SHP77 (cell line): ENCODE results near the gene GDA.
A peak's percentile ranks its signal among the peaks of the same experiment; 100 is the strongest.
"Not testable (repeated sequence)": the region's sequence is repeated elsewhere in the genome, so short reads cannot be mapped to it uniquely, and the experiment has no call there.

Experiments used
- DNase-seq, 2 experiments: peaks; one replicate each; lab custom pipeline; 2025; lab: John Stamatoyannopoulos, UW

The GDA gene

DNA sequence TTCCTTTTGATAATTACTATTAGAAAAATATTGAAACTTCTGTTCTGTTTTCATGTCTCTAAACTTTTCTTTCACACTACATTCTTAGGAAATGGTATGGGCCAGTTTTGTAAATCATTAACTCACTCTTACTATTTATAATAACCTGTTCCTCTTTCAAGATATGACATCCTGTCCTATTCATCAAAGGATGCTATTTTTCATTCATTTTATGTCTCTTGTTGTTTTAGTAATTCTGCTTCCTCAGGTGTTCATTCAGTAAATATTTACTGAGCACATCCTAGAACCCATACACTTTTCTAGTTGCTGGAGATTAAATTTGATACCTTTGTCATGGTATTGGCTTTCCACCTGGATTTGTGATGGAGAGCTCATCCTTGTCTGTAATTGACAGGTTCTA is 58.0 kb downstream of the GDA start:
- no peak for DNase-seq

DNA sequence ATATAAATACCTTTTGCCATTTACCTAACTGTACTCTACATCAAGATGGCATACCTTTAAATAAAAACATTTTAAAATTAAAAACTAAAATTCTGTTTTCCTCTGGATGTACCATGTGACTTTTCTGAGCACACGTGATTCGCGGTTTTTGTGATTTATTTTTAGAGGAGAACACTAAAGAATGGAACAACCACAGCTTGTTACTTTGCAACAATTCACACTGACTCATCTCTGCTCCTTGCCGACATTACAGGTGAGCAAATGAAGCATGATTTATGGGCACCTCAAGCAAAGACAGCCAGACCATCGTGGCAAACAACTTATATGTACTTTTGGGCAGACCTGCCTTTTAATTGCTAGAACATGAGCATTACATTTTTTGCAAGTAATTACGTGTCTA is 61.3 kb downstream of the GDA start:
- DNase-seq: peak; percentile 7 to 19

DNA sequence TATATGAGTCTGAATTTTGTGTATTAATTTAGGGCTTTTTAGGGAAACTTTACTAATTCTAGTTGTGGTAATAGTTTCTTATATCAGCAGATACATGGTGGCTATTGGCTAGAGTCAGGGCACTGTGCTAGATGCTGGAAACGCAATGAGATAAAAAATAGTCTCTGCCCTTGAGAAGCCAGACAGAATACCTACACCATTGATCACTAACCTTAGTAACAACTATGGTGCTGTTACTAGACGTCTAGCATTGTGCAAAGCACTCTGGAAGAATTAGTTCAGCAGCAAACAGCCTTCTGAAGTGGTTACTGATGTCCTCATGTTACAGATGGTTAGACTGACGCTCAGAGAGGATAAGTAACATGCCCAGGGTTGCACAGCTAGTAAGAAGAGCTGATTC is 61.8 kb downstream of the GDA start:
- DNase-seq: no peak

DNA sequence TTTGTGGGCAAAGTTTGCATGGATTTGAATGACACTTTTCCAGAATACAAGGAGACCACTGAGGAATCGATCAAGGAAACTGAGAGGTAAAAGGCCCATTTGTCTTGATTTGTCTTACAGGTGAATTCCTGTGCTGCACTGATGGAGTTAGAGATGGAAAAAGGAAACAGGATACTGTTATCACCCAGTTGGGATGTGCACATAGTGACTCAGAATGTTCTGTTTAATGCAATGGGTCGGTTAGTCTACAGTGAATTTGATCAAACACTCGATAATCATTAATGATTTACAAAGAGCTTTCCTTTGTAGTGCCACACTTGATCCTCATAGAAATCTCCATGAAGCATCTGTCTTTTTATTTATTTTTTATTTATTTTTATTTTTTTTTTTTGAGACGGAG is 64.7 kb downstream of the GDA start:
- DNase-seq: no peak

DNA sequence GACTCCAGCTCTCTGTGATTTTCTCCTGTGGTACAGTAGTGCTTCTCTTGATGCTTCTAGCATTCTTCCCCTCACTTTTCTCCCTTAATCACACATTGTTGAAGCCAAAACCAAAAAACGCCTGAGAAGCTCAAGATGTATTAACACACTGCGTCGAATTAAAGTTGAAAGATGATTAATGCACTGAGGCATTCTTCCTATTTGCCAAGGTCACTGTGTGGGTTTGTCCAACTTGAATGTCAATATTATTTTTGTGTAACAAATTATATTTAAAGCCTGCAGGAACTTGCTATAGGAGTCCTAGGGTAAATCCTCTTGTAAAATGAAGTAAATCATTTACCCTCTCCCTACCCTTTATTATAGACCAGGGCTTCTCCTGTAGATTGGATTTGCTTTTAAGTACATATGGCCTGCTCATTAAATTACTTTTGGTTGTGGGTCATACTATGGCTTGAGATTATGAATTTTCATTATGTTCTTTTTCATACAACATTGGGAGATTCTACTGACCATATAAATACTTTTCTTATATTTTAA is 68.1 kb downstream of the GDA start:
- DNase-seq: no peak

DNA sequence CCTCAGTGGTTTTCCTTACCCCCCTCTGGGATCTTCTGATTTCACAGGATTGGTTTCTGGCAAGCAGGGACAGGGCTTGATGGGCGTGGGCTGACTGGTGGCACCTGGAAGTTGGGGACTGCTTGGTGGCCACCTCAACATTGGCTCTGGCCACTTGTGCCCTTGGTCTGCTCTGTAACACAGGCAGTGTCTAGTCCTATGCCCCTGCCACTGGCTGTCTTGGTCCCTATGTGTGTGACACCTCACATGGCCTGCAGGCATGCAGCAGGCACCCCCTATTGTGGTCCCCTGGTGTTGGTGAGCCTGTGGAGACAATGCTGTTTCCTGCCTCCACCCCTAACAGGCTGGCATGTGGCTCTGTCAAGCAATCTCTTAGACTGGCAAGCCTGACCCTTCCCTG is 71.3 kb downstream of the GDA start:
- no peak for DNase-seq

DNA sequence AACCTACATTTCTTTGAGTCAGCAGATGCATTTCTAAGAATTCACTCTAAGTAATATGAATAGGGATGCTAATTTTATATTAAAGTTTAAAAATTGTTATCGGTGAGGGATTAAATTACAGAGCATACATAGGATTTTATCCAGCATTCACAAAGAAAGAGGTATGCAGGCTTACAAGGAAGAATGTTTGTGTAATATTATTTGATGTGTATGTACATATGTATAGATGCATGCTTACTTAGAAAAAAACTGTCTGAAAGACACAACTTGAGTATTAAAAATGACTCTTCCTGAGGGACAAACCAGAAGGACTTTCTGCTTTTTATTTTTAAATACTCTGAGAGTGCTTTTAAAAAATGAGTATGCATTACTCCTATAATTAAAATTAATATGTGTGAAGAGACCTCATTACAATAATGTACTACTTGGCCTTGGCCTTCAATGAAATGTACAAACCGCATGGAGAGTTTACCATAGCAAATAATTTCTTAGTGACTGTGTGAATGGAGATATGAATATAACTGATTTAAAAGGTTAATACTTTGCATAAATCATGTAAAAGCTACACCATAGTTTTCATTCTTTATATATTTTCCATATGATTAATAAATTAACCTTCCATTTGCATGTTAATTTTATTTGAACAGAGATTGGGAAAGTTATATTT is 77.0 kb downstream of the GDA start:
- DNase-seq: no peak

DNA sequence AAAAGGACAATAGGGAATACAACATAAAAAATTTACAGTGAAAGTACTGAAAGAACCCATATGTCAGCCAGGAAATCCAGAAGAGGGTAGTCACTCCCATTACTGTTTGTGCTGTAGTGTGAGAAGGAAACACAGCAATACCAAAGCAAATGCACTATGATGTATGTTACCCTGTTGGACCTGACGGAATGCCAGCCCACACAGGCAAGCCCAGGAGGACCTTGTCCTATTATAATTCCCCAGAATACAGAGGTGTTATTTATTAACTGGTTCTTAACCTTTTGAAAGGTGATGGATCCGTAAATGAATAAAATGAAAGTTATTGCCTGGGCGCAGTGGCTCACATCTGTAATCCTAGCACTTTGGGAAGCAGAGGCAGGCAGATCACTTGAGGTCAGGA is 79.0 kb downstream of the GDA start:
- DNase-seq: no peak

DNA sequence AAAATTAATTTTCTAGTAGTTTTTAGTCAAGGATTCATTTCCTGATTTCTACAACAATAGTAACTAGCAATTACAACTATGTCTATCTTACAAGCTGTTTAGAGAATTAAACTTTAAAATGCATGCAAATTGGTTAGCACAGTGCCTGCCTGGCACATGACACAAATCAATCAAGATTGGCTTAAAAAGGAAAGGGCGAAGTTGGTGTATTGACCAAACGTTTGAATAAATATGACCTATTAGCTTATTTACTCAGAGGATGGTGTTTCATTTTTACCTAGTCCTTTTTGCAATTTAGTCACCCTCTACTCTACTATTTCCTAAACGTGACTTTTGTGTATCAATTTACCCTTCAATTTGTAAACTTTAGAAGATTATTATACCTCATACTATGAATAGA is 83.5 kb downstream of the GDA start:
- no peak for DNase-seq

DNA sequence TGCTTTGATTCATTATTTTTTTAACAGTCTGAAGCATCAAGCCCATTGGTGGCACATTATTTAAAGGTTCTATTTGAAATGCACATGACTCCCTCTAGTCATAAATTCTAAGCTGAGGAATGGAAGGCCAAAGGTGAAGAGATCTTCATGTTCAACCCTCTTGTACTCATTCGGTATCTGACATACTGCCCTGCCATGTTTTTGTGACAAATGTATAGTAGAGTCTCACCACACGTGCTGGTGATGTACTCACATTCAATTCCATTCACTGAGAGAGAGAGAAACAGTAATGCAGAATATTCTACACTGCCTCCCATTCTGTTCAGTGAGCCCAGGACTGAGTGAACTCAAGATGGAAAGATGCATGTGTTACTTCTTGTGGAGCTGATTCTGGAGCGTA is 98.3 kb downstream of the GDA start:
- no peak for DNase-seq

DNA sequence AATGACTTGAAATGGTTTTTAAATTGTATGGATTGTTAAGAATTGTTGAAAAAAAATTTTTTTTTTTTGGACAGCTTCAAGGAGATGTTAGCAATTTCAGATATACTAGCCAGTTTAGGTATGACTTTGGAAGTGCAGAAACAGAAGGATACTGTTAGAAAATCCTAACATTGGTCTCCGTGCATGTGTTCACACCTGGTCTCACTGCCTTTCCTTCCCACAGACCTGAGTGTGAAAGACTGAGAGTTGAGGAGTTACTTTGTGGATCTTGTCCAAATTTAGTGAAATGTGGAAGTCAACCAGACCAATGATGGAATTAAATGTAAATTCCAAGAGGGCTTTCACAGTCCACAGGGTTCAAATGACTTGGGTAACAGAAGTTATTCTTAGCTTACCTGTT is 102.3 kb downstream of the GDA start:
- DNase-seq: no peak

DNA sequence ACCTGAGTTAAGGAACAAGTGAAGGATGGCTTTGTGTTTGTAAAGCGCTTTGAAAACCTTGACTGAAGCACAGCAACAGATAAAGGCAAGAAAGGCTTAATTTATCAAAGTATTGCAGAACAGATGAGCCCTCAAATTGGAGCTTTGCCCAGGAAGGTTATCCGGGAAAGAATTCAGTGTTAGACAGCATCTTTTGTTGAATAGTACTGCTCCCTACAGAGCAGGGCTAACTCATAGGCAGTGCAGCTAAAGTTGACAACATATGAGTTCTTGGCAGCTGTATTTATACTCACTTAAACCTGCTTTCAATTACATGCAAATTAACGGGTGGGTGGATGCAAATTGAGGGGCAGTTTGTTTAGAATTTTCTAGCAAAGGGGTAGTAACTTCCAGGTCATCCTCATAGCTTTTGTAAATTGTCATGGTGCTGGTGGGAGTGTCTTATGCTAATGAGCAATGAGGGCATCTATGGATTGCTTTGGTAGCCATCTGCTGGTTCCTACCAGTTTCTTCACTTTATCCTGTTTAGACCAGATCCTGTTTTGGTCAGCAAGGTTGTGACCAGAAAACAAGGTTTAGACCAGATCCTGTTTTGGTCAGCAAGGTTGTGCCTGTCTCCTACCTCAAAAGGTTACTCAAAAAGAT is 105.8 kb downstream of the GDA start:
- no peak for DNase-seq

DNA sequence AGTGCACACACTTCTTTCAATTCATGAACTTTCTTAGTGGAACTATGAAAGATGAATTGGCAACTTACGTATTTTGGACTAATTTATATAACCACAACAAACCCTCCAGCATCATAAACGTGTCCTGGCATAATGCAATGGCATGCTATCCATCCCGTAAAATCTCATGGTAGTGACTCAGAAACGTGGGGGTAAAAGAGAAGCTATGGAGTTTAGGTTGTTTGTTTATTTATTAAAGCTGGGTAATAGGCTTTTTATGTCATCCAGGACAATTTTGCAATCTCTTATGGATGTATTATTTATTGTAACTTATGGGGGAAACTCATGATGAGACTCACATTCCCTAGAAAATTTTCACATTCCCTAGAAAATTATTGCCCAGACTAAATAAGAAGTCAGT is 106.3 kb downstream of the GDA start:
- no peak for DNase-seq

DNA sequence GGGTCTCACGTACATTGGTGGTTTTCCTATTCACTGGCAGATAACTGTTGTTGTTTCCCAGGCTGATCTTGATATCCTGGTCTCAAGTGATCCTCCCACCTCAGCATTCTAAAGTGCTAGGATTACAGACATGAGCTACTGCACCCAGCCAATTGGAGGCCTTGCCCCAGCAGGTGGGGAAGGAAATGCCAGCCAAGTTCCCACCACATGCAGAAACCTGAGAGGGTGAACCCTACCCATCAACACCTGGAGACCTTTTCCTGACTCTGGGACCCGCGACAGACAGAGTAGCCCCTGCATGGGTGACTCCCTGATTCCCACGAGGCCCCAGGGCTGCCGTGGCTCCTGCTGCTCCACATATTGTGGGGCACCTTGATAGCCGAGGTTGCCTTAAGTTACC is 107.7 kb downstream of the GDA start:
- no peak for DNase-seq

DNA sequence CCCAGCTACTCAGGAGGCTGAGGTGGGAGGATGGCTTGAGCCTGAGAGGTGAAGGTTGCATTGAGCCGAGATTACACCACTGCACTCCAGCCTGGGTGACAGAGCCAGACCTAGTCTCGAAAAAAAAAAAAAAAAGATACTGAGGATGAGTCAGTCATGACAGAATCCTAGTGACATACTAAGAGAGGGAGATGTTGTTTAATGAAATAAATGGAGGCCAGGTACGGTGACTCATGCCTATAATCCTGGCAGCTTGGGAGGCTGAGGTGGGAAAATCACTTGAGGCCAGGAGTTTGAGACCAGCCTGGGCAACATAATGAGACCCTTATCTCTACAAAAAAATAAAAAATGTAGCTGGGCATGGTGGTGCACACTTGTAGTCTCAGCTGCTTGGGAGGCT is 108.6 kb downstream of the GDA start:
- DNase-seq: no peak

DNA sequence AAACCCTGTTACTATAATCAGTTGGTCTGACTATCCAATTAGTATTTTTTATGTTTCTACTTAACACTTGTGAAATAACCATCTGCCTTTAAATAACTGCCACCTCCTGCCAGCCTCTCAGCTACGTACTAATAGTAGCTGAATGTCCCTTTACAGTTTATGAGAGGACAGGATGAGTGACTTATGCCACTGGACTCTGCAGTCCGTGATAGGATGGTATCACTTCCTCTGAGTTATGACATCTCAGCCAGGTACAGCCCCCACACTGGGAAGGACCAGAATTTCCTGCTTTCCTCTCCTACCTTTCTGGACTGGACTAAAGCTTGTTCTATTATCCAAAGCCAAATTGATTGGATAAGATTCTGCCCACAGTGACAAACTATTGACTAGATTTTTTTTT is 112.8 kb downstream of the GDA start:
- no peak for DNase-seq

DNA sequence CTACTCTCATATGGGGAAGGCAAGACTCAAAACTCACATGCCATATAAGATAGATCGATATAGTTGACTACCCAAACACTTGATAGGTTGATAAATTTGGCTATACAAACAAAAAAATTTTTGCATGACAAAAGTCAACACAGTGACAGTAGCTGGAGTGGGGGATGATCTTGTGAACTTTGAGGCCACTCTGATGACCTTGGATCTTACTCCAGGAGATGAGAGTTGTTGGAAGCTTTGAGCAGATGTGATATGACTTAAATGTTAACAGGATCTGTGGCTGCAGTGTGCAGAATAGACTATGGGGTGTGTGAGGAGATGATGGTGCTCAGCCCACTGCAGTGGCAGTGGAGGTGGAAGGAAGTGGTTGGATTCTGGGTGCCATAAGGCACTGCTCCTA is 114.3 kb downstream of the GDA start:
- DNase-seq: no peak

DNA sequence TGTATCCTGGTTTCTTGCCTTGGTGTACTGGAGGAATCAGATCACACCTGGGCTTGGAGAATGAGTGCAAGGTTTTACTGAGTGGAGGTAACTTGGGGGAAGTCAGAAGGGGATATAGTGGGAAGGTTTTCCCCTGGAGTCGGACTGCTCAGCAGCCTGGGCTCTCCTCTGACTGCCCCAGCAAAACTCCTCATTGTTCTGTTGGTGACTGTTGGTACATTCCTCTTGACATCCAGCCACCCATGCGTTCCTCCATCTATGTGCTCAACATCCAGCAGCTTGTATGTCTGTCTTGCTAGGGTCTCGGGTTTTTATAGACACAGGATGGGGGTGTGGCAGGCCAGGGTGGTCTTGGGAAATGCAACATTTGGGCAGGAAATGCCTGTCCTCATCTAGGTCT is 119.7 kb downstream of the GDA start:
- no peak for DNase-seq

DNA sequence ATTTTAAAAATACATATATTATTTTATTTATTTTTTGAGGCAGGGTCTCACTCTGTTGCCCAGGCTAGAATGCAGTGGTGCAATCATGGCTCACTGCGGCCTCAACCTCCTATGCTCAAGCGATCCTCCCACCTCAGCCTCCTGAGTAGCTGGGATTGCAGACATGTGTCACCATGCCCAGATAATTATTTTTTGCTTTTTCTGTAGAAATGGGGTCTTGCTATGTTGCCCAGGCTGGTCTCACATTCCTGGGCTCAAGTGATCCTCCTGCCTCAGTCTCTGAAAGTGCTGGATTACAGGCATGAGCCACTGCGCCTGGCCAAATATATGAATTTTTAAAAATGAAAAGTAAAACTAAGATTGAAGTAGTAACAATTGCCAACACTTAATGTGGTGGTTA is 121.1 kb downstream of the GDA start:
- not testable (repeated sequence) for DNase-seq

DNA sequence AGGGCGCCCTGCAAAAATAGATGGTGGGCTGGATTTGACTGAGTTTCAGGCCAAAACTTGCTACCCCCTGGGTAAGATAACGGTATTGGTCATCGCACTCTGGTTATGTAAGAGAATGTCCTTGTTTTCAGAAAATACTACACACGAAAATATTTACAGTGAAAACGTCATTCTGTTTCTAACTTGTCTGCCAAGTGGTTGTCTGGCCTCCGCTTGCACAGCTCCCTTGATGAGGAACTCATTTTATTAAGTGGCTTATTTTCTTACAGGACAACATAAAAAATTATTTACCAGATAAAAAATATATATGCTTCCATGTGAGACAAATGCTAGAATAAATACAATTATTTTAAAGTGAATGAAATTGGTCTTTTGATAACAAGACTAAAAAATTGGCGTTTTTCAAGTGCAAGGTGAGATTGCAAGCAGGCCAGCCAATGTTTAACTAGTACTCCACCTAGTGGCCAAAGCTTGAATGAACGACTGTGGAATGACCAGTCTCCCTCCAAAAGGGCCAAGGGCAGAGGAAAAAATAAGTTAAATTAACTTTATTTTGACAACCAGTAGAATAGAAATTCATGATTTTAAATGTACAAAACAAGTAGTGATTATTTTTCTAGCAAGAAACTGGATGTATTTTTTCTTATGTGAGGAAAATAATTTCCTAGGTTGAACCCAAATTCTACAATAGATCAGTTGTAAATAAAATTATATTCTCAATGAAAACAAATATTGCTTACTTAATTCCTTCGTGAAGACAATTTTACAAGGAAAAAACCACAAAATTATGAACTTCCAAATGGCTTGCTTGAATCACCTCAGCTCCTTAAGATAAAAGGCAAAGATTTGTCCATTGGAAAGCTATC is 122.6 kb downstream of the GDA start:
- DNase-seq: peak; percentile 7 to 33

DNA sequence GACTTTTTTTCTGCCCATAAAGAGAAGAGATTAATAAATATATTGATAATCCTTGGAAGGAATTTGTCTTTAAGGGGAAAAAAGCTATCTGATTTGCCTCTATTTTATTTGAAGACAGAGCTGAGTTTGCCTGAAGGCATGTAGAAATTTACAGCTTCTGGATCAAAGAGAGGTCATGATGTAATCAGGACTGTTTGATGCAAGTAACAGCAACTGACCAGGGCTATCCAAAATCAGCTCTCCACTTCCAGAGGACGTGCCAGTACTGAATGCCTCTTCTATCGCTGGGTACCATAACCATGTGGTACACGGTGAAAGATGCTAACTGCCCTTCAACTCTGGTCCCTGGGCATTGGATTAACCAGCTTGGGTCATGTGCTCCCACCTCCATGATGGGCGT is 125.2 kb downstream of the GDA start:
- no peak for DNase-seq

DNA sequence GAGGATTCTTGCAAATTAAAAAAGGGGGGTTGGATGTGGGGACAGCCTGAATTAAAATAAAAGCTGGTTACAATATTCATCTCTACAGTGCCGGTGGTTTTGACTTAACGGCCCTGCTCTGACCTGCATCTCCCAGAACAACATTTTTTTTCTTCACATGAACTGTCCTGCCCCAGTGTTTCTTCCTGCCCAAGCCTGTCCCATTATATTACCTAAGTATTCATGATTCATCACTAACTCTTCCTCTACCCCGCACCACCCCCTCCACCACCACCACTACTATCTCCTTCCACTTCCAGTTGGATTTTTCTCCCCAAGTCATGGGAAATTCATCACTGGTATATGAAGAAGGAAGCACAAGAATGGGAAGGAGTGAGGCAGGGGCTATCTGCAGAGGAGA is 125.7 kb downstream of the GDA start:
- DNase-seq: no peak

DNA sequence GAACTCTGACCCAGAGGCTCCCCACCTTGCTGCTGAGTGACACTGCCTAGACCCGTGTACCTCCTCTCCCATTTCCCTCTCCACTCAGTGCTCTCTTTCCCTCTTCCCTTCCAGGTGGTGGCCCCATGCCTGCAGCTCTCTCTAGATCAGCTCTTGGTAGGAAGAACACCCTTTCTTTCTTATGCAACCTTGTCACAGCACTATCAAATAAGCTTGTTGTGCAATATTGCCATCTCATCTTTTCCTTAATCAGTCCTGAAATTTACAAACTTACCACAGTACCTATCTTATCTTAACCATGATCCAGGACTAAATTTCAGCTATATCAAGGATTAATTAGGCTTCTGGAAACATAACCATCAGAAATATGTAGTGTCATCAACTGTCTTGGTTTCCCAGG is 127.2 kb downstream of the GDA start:
- no peak for DNase-seq
